ENCODE measurements around the gene RNF103. TPM values are rescaled to one million over a fixed set of nuclear protein-coding genes. Genes with fewer than 3 reads are reported as not detected.

The RNF103 gene
- total and polyA plus RNA-seq, 2 of the 8 experiments (the other 6 are each of a cell fraction or from before 2014, with no cell fraction given): 3.3 to 7.4 TPM

- H3K9me3 ChIP-seq (ENCODE audit: insufficient read depth in 2 of 2, low read depth in 1 of 2, low read length in 1 of 2): no peaks in the 10 kb centered on the region
- no peak overlapping the region for H3K4me2 ChIP-seq (ENCODE audit: insufficient read depth in 1 of 2, low read depth in 2 of 2, low read length in 2 of 2)
- no peak overlapping the region for H3K27ac ChIP-seq (ENCODE audit: low read depth, low read length)
- H2AFZ ChIP-seq (ENCODE audit: low read length): no peak overlapping the region
- no peaks in the 10 kb centered on the region for H3K36me3 ChIP-seq (ENCODE audit: control insufficient read depth in 2 of 4, insufficient read depth in 4 of 4, low read length in 3 of 4)
- DNase-seq (ENCODE audit: low read depth in 1 of 2, low spot score in 2 of 2): no peak
- H3K56ac ChIP-seq (replicated peaks; ENCODE audit: insufficient read length, low read depth, low read length): no peak overlapping the region
- H2AK5ac ChIP-seq (ENCODE audit: low read depth, low read length): no peak overlapping the region
- H3K4me3 ChIP-seq (ENCODE audit: extremely low read depth in 1 of 4, insufficient read depth in 2 of 4, low read depth in 3 of 4, low read length in 4 of 4): no peak overlapping the region
- WGBS, 2 experiments (ENCODE audit: extremely low coverage in 1 of 2, insufficient coverage in 1 of 2, insufficient read length in 1 of 2, insufficient replicate concordance in 2 of 2, low coverage in 1 of 2, low lambda C conversion rate in 2 of 2, missing lambda C conversion rate in 1 of 2): 84% methylated on average over 5 of the region's 5 CpGs; no CpG with 5 or more reads in 1 of the 2 experiments
- H2BK5ac ChIP-seq (ENCODE audit: low read depth, low read length): no peak overlapping the region
- H3K79me2 ChIP-seq (ENCODE audit: control insufficient read depth in 1 of 2, insufficient read depth in 2 of 2, low read length in 2 of 2): no peaks in the 10 kb centered on the region
- H4K91ac ChIP-seq (replicated peaks; ENCODE audit: insufficient read length, low read length): no peak overlapping the region
- H4K20me1 ChIP-seq (replicated peaks in 1 of 2; ENCODE audit: control insufficient read depth in 1 of 2, insufficient read depth in 2 of 2, low read length in 2 of 2): no peaks in the 10 kb centered on the region
- H3K23me2 ChIP-seq (ENCODE audit: low read depth, low read length): no peaks in the 10 kb centered on the region
- H2BK120ac ChIP-seq (replicated peaks; ENCODE audit: low read depth, low read length): no peak overlapping the region
- H2BK20ac ChIP-seq (ENCODE audit: low read length): no peak overlapping the region
- H3K4me1 ChIP-seq (replicated peaks in 1 of 4; ENCODE audit: control insufficient read depth in 3 of 4, insufficient read depth in 4 of 4, low read length in 3 of 4): peaks cover 0 to 2% (median 0%) of the 10 kb centered on the region in 4 experiments; a peak in 1 of 7 replicates
- H3K23ac ChIP-seq (ENCODE audit: insufficient read length): no peak overlapping the region
- no peak overlapping the region for H3K4ac ChIP-seq (replicated peaks; ENCODE audit: insufficient read length, low read depth, low read length)
- POLR2A ChIA-PET (ENCODE audit: partially characterized antibody): no interaction called here
- H4K5ac ChIP-seq (ENCODE audit: insufficient read length, low read depth, low read length): no peak overlapping the region
- no peaks in the 10 kb centered on the region for H3K27me3 ChIP-seq (replicated peaks in 1 of 4; ENCODE audit: control insufficient read depth in 3 of 4, extremely low read depth in 1 of 4, insufficient read depth in 3 of 4, low read length in 3 of 4)
- H4K8ac ChIP-seq (ENCODE audit: extremely low read depth, insufficient read depth, low read length): no peak overlapping the region
- H3K18ac ChIP-seq (ENCODE audit: extremely low read depth, low read length): no peak overlapping the region
- CTCF ChIA-PET (ENCODE audit: partially characterized antibody): no interaction called here
- H2BK12ac ChIP-seq (ENCODE audit: low read depth, low read length): no peak overlapping the region
- no peak overlapping the region for H2BK15ac ChIP-seq (ENCODE audit: low read length)
- no peak for FAIRE-seq
- no peaks in the 10 kb centered on the region for H3K79me1 ChIP-seq (ENCODE audit: low read depth, low read length)
- no peak overlapping the region for H3K14ac ChIP-seq (ENCODE audit: insufficient read length)
- H3K9ac ChIP-seq (replicated peaks in 1 of 4; ENCODE audit: extremely low read depth in 1 of 4, low read depth in 3 of 4, low read length in 3 of 4): no peak overlapping the region
- TF ChIP-seq TAF7 (optimal IDR thresholded peaks at IDR 0.05; ENCODE audit: borderline replicate concordance, low read depth, low read length) (no peak), SUZ12 (IDR thresholded peaks at IDR 0.05; ENCODE audit: low read length) (no peak), SP4 (IDR thresholded peaks at IDR 0.05; ENCODE audit: low read length) (no peak), SIRT6 (IDR thresholded peaks at IDR 0.05; ENCODE audit: low read length) (no peak), POU5F1 (IDR thresholded peaks at IDR 0.05; ENCODE audit: low read depth, low read length) (no peak), NRF1 (IDR thresholded peaks at IDR 0.05; ENCODE audit: low read depth, low read length) (no peak), CEBPB (IDR thresholded peaks at IDR 0.05; ENCODE audit: low read depth, low read length) (no peak), ZNF274 (IDR thresholded peaks at IDR 0.05; ENCODE audit: borderline replicate concordance, extremely low read depth, low read length) (no peak), MAFK (IDR thresholded peaks at IDR 0.05; ENCODE audit: low read depth, low read length) (no peak), HDAC2 (IDR thresholded peaks at IDR 0.05; ENCODE audit: borderline replicate concordance in 1 of 2, low read depth in 2 of 2, low read length in 2 of 2) (no peak), EZH2 (IDR thresholded peaks at IDR 0.05; ENCODE audit: low read depth, low read length, severe bottlenecking) (no peak)
Measured at GRCh38 chr2:86636842-86637241, 13.2 kb upstream of the RNF103 start.

All from H1 (cell line).